Middle frontal gyrus (tissue), 1 donor: ENCODE data around the gene KANSL1.

Experiments used
- DNase-seq: peaks from one replicate; pipeline ENCODE4 v3.0.0-alpha.2; 2015; ENCODE audit warnings: low spot score; ENCODE audit errors: extremely low spot score

The KANSL1 gene

DNA sequence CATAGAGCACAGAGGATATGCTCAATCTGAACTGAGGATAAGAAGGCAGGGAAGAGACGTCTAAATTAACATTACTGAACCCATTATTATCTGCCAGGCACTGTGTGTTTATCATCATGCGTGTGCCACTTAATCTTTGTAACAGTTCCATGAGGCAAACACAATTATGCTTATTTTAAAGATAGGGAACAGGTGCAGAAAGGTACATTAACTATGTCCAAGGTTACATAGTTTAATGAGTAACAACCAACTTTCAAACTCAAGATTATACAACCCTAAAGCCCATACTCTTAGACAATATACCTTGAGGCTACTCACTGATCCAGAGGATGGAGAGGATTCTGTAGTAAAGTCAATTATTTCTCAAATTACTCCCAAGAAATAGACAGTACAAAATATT lies 151.0 kb downstream of the KANSL1 start:
- no peak for DNase-seq

GRCh38 chr17:46039592-46040186 lies 153.5 kb downstream of the KANSL1 start:
- DNase-seq: no peak

GRCh38 chr17:46038937-46039336 lies 154.3 kb downstream of the KANSL1 start:
- DNase-seq: no peak

DNA sequence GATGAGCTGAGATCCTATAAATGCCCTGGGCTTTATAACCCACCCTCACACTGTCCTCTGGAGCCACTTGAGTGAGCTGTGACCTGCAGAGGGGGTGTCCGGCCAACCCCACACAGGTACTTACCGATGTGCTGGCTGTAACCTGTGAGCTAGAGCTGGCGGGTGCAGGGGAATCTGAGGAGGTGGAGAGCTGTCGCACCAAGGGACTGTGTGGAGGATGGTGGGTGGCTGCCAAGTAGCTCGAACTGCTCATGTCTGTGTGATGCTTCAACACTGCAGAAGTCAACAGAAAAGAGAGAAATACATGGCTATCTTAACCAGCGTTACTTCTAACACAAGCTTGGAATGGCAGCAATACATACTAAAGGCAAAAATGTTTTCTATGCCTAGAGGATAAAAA lies 154.8 kb downstream of the KANSL1 start:
- DNase-seq: peak; percentile 28

DNA sequence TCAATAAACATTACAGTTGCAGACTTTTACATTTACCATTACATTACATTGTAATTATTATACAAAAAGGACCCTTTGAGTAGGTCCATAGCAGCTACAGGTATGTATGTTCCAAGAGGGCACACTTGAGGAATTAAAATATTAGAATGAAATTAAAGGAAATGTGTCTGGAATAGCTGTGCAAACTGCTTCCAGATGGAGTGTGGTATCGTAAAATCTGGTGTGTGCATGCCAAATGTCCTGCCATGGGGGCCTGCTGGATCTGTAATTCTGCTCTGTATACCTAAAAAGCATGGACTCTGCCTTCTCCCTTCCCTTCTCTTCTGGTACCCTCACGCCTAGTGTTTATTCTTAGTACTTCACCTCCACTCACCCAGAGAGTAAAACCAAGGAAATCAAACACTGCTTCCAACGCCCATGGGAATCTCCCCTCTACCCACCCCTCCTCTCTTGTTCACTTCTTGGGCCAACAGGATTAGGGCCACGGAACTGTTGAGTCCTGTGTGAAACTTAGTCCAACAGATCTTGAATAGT lies 155.4 kb downstream of the KANSL1 start:
- DNase-seq: no peak

- DNase-seq: no peak
Observed at GRCh38 chr17:46036491-46036890, 156.7 kb downstream of the KANSL1 start.

DNA sequence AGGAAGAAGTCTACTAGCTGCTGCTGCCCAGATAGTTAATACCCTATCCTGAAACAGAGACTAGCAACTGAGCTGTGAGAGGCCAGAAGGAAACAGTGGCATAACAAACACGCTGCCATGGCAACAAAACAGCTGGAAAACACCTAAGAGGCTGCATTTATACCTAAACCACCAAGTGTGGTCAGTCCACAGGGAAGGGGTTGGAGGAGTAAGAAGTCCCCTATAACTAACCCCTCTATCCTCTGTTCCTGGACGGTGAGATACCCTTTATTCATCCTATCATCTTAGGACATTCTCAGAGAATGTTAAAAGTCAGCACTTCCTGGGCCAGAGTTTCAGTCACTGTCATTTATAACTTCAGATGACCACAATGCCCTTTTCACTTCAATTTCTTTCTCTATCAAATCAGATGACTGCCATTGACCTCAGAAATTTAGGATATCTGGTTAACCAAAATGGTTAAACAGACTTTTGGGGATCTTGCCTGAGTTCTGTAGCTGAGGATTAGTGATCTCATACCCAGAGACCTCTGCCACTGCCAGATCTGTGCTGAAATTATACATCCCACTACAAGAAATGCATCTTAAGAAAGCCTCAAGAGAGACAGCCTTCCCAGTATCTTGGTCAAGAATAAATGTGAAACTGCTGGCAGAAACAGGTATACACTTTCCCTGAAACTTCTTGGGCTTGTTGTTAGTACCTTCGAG lies 158.0 kb downstream of the KANSL1 start:
- no peak for DNase-seq

GRCh38 chr17:46033392-46033791 lies 159.8 kb downstream of the KANSL1 start:
- DNase-seq: no peak

DNA sequence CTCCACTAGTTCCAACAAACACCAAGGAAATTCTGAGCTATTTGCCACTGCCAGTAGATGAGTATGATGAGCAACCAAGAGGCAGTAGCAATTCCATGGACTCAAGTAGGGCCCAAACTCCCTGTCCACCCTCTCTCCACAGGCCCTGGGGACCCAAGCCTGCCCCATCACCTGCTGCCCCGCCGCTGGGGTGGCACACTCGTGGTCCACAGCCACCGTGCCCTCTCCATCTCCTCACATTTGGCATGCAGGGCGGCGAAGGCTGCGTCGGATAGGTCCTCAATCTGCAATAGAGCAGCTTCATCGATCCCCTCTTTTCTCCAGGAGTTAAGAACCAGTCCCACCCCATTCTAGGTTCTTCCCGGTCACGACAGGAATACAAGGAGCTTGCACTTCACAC lies 160.3 kb downstream of the KANSL1 start:
- DNase-seq: no peak

GRCh38 chr17:46031920-46032319 lies 161.3 kb downstream of the KANSL1 start:
- DNase-seq: no peak

- no peak for DNase-seq
Observed at GRCh38 chr17:46031440-46031839, 161.8 kb downstream of the KANSL1 start.

GRCh38 chr17:46030752-46031151 lies 162.5 kb downstream of the KANSL1 start:
- no peak for DNase-seq

DNA sequence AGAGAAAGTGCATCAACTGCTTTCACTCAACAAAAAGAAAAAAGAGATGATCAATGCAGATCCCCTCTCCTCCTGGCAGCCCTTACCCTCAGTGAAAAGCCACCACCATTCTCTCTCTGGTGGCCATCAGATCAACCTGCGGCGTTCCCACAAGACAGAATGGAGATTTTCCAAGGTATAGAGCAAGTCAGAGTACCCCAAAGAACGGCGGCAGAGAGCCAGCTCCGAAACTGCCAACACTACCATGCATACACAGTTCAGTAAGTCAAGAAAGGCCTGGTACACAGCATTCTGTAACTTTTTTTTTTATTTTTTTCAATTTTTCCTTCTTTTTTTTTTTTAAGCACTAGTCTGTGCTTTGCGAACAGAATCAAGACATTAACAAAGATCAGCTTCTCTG lies 163.6 kb downstream of the KANSL1 start:
- DNase-seq: no peak

DNA sequence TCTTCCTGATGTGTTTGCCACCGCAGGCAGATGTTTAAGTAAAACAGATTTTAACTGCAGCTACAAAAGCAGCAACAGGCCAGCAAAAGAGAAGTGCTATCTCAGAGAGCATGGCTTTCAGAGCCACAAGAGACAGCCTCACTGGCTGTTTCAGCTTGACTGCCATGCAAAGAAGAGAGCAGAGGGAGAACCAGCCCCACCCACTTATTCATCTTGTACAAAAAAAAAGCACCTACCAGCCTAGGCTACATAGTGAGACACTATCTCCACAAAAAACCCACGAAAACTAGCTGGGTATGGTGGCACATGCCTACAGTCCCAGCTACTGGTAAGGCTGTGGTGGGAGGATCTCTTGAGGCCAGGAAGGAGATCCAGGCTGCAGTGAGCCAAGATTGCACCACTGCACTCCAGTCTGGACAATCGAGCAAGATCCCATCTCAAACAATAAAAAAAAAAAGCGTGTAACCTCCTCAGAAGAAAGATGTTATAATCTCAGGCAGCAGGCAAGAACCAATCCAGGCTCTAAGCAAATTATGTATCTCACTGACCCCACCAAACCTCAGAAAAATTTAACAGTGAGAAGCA lies 164.2 kb downstream of the KANSL1 start:
- no peak for DNase-seq

DNA sequence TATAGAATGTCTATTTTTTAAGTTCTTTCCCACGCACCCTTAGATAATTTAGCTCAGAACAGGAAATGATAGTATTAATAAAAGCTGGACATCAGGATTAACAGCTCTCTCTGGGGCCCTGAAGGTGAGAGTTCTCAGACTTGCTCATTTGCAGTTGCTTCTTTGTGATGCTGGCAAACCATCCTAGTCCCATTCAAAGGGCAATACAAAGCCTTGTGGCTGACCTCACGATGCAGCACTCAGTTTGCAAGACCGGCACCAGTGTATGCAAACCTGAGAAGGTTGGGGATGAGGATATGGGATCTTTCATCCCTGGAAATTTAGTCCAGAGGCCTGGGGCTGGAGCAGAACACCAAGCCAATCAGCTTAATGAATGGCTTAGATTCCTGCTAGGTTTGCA lies 164.9 kb downstream of the KANSL1 start:
- no peak for DNase-seq

DNA sequence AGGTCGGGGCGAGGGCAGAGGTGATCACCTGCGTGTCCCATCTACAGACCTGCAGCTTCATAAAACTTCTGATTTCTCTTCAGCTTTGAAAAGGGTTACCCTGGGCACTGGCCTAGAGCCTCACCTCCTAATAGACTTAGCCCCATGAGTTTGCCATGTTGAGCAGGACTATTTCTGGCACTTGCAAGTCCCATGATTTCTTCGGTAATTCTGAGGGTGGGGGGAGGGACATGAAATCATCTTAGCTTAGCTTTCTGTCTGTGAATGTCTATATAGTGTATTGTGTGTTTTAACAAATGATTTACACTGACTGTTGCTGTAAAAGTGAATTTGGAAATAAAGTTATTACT lies 165.3 kb downstream of the KANSL1 start:
- no peak for DNase-seq

GRCh38 chr17:46027048-46027975 lies 165.9 kb downstream of the KANSL1 start:
- DNase-seq: no peak

- DNase-seq: no peak
Observed at GRCh38 chr17:46026166-46027047, 166.8 kb downstream of the KANSL1 start.

GRCh38 chr17:46025510-46026165 lies 167.6 kb downstream of the KANSL1 start:
- no peak for DNase-seq

DNA sequence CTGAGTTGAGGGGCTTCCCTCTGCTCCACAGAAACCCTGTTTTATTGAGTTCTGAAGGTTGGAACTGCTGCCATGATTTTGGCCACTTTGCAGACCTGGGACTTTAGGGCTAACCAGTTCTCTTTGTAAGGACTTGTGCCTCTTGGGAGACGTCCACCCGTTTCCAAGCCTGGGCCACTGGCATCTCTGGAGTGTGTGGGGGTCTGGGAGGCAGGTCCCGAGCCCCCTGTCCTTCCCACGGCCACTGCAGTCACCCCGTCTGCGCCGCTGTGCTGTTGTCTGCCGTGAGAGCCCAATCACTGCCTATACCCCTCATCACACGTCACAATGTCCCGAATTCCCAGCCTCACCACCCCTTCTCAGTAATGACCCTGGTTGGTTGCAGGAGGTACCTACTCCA lies 168.2 kb downstream of the KANSL1 start:
- no peak for DNase-seq
